ENCODE data around the gene SCRG1.

- TF ChIP-seq POLR2A (IDR thresholded peaks at IDR 0.05; ENCODE audit: low read length) (no peak), GATA1 (IDR thresholded peaks at IDR 0.05; ENCODE audit: low read depth, low read length) (no peak)
Observed at GRCh38 chr4:173420324-173420752, 21.4 kb upstream of the SCRG1 start.

All from erythroblast (primary cell).